ACHN (cell line): ENCODE results near the gene OMD.
"Not testable (repeated sequence)": the region's sequence is repeated elsewhere in the genome, so short reads cannot be mapped to it uniquely, and the experiment has no call there.

ENCODE experiments used
- DNase-seq: peaks from one replicate; pipeline ENCODE4 v3.0.0-alpha.2; 2015
- in situ Hi-C: cut with HindIII; loops from 2 replicates; pipeline ENCODE4 v1.10.0; 2017; ENCODE audit warnings: low sequenced_read_pairs, low pct_ligation_motif_present, low pct_unique_long_range_greater_than_20kb

The OMD gene

GRCh38 chr9:92422611-92423338 is 1.5 kb downstream of the OMD start:
- no peak for DNase-seq
- in situ Hi-C loops: no loop called here

- DNase-seq: no peak
- in situ Hi-C loops: no loop called here
These were observed 9.7 kb downstream of the OMD start for GRCh38 chr9:92414566-92414965.

GRCh38 chr9:92411157-92411556 is 13.1 kb downstream of the OMD start:
- in situ Hi-C loops, DNase-seq: not testable (repeated sequence)

GRCh38 chr9:92408747-92409478 is 15.4 kb downstream of the OMD start:
- in situ Hi-C loops: no loop called here
- no peak for DNase-seq

GRCh38 chr9:92407818-92408217 is 16.5 kb downstream of the OMD start:
- in situ Hi-C loops: no loop called here
- no peak for DNase-seq

- DNase-seq: no peak
- in situ Hi-C loops: no loop called here
These were observed 17.8 kb downstream of the OMD start for GRCh38 chr9:92406477-92406876.

- in situ Hi-C loops: no loop called here
These were observed 18.5 kb downstream of the OMD start for GRCh38 chr9:92405818-92406217.

GRCh38 chr9:92404042-92404836 is 20.0 kb downstream of the OMD start, which contains the start of gene OGN:
OGN (minus strand) TSS chr9:92404578; CDS start chr9:92403407, 1,171 bp downstream.
- no peak for DNase-seq
- in situ Hi-C loops: no loop called here

More at GRCh38 chr9:92405818-92406217, 18.5 kb downstream of the OMD start:
- no peak for DNase-seq

GRCh38 chr9:92402826-92403745 is 21.2 kb downstream of the OMD start:
- in situ Hi-C loops: no loop called here

GRCh38 chr9:92402360-92402759 is 21.9 kb downstream of the OMD start:
- in situ Hi-C loops: no loop called here
- no peak for DNase-seq

More at GRCh38 chr9:92402826-92403745, 21.2 kb downstream of the OMD start:
- no peak for DNase-seq

GRCh38 chr9:92397853-92398252 is 26.4 kb downstream of the OMD start:
- in situ Hi-C loops: no loop called here
- no peak for DNase-seq

GRCh38 chr9:92395617-92396016 is 28.7 kb downstream of the OMD start:
- in situ Hi-C loops: no loop called here
- DNase-seq: no peak

GRCh38 chr9:92393686-92394085 is 30.6 kb downstream of the OMD start:
- no peak for DNase-seq
- in situ Hi-C loops: no loop called here

- in situ Hi-C loops: no loop called here
- no peak for DNase-seq
These were observed 31.6 kb downstream of the OMD start for GRCh38 chr9:92392690-92393089.

- DNase-seq: no peak
- in situ Hi-C loops: no loop called here
These were observed 38.3 kb downstream of the OMD start for GRCh38 chr9:92385953-92386352.

GRCh38 chr9:92385477-92385876 is 38.8 kb downstream of the OMD start:
- in situ Hi-C loops: no loop called here
- DNase-seq: no peak

GRCh38 chr9:92385001-92385400 is 39.3 kb downstream of the OMD start:
- no peak for DNase-seq
- in situ Hi-C loops: no loop called here

- in situ Hi-C loops: no loop called here
- no peak for DNase-seq
These were observed 39.9 kb downstream of the OMD start for GRCh38 chr9:92384375-92384774.
